COR-L47 (cell line): ENCODE measurements around the gene ITIH5.

Experiments used
- DNase-seq: peaks from one replicate; lab custom pipeline; 2025; lab: John Stamatoyannopoulos, UW

ITIH5 gene

GRCh38 chr10:7518693-7519092, 148.1 kb downstream of the ITIH5 start:
- no peak for DNase-seq

- DNase-seq, result peak; percentile 17
These were observed 151.3 kb downstream of the ITIH5 start for GRCh38 chr10:7515439-7515838.

- no peak for DNase-seq
These were observed 152.8 kb downstream of the ITIH5 start for GRCh38 chr10:7513936-7514335.

- DNase-seq, result no peak
These were observed 153.3 kb downstream of the ITIH5 start for GRCh38 chr10:7513455-7513854.

GRCh38 chr10:7512487-7512886, 154.3 kb downstream of the ITIH5 start:
- DNase-seq, result no peak

- no peak for DNase-seq
These were observed 155.2 kb downstream of the ITIH5 start for GRCh38 chr10:7511612-7512011.
